Measurements from ENCODE around the gene LRP1B.

DNA sequence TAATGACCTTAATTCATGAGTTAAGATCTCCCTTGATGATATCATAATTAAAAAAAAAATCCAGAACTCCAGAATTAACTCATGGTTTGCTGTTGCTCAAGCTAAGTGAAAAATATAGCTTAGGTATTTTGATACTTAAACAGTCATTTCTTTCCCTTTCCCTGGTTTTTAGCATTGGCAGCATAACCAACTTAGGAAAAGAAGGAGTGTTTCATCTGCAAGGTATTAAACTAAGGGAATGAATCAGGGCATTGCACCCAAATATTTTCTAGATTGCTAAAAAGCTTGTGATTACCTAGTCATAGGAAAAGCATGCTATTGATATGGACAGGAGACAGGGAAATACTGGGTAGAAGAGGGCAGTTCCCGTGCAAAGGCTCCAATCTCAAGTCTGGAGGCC is 207.2 kb downstream of the LRP1B start:
- TF ChIP-seq, protein P1, sequence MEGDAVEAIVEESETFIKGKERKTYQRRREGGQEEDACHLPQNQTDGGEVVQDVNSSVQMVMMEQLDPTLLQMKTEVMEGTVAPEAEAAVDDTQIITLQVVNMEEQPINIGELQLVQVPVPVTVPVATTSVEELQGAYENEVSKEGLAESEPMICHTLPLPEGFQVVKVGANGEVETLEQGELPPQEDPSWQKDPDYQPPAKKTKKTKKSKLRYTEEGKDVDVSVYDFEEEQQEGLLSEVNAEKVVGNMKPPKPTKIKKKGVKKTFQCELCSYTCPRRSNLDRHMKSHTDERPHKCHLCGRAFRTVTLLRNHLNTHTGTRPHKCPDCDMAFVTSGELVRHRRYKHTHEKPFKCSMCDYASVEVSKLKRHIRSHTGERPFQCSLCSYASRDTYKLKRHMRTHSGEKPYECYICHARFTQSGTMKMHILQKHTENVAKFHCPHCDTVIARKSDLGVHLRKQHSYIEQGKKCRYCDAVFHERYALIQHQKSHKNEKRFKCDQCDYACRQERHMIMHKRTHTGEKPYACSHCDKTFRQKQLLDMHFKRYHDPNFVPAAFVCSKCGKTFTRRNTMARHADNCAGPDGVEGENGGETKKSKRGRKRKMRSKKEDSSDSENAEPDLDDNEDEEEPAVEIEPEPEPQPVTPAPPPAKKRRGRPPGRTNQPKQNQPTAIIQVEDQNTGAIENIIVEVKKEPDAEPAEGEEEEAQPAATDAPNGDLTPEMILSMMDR (IDR thresholded peaks at IDR 0.05), result no peak
- no peak for TF ChIP-seq POLR2AphosphoS5 (IDR thresholded peaks at IDR 0.05; ENCODE audit: insufficient read depth in 1 of 2, low read depth in 1 of 2)

Data from vagina (tissue), 2 donors.